HEK293T (cell line): Measurements from ENCODE around the gene SPATA20.

Experiments
- CTCF ChIA-PET: fragments of 350-600 bp; formaldehyde crosslinking; extraction: SDS; loops from one replicate; lab custom pipeline; 2021; ENCODE audit warnings: antibody characterized with exemption, inconsistent platforms; lab: Yijun Ruan, JAX
- POLR2A ChIA-PET: fragments of 350-600 bp; formaldehyde crosslinking; extraction: SDS; loops from one replicate; lab custom pipeline; 2020; ENCODE audit warnings: antibody characterized with exemption, inconsistent platforms; lab: Yijun Ruan, JAX
- DNase-seq: peaks from one replicate; pipeline ENCODE4 v3.0.0; 2012; ENCODE audit warnings: mixed read lengths; ENCODE audit errors: extremely low spot score
- ARNT ChIP-seq: fragments of 450-650 bp; IDR thresholded peaks from 2 replicates; pipeline ENCODE4 v1.6.1; 2017; ENCODE audit warnings: mild to moderate bottlenecking
- BHLHE40 ChIP-seq: fragments of 450-650 bp; IDR thresholded peaks from 2 replicates; pipeline ENCODE4 v1.6.1; 2016; ENCODE audit warnings: mild to moderate bottlenecking, moderate library complexity, borderline replicate concordance
- CTBP1 ChIP-seq: fragments of 450-650 bp; IDR thresholded peaks from 2 replicates; pipeline ENCODE4 v1.6.1; 2016; ENCODE audit warnings: borderline replicate concordance
- ELF4 ChIP-seq: fragments of 450-650 bp; IDR thresholded peaks from 2 replicates; pipeline ENCODE4 v1.6.1; 2017; ENCODE audit warnings: antibody characterized with exemption
- FOXA1 ChIP-seq: fragments of 450-650 bp; IDR thresholded peaks from 2 replicates; pipeline ENCODE4 v1.6.1; 2016; ENCODE audit warnings: mild to moderate bottlenecking
- FOXK2 ChIP-seq: fragments of 450-650 bp; IDR thresholded peaks from 2 replicates; pipeline ENCODE4 v1.6.1; 2016; ENCODE audit warnings: mild to moderate bottlenecking
- FOXM1 ChIP-seq: fragments of 450-650 bp; IDR thresholded peaks from 2 replicates; pipeline ENCODE4 v1.6.1; 2017; ENCODE audit warnings: mild to moderate bottlenecking, borderline replicate concordance
- HDGF ChIP-seq: fragments of 450-650 bp; IDR thresholded peaks from 2 replicates; pipeline ENCODE4 v1.6.1; 2017; ENCODE audit warnings: antibody characterized with exemption, borderline replicate concordance
- L3MBTL2 ChIP-seq: fragments of 450-650 bp; conservative IDR thresholded peaks from 2 replicates; pipeline ENCODE4 v1.6.1; 2016; ENCODE audit warnings: mild to moderate bottlenecking
- LEF1 ChIP-seq: fragments of 450-650 bp; IDR thresholded peaks from 2 replicates; pipeline ENCODE4 v1.6.1; 2017; ENCODE audit warnings: mild to moderate bottlenecking, borderline replicate concordance
- NFRKB ChIP-seq: fragments of 450-650 bp; IDR thresholded peaks from 2 replicates; pipeline ENCODE4 v1.6.1; 2016; ENCODE audit warnings: mild to moderate bottlenecking, moderate library complexity
- PKNOX1 ChIP-seq: fragments of 450-650 bp; IDR thresholded peaks from 2 replicates; pipeline ENCODE4 v1.6.1; 2016
- SP1 ChIP-seq: fragments of 450-650 bp; IDR thresholded peaks from 2 replicates; pipeline ENCODE4 v1.6.1; 2017
- SUZ12 ChIP-seq: fragments of 450-650 bp; IDR thresholded peaks from 2 replicates; pipeline ENCODE4 v1.6.1; 2016; ENCODE audit warnings: mild to moderate bottlenecking
- TARDBP ChIP-seq: fragments of 450-650 bp; IDR thresholded peaks from 2 replicates; pipeline ENCODE4 v1.6.1; 2016
- ZNF384 ChIP-seq: fragments of 450-650 bp; IDR thresholded peaks from 2 replicates; pipeline ENCODE4 v1.6.1; 2016

The SPATA20 gene

DNA sequence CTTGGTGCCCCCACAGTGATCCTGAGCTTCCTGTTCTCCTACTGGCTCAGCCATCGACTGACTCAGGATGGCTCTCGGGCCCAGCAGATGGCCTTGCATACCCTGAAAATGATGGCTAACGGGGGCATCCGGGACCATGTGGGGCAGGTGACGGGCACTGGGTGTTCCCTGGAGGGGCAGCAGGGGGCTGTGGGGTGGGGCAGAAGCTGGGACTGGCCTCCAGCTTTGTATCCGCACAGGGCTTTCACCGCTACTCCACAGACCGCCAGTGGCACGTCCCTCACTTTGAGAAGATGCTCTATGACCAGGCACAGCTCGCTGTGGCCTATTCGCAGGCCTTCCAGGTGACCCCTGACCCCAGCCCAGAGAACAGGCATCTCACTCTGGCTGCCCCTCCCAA is 3.0 kb downstream of the SPATA20 start:
- TF ChIP-seq L3MBTL2 (no peak), TARDBP (no peak), ARNT (no peak), LEF1 (no peak), CTBP1 (no peak), PKNOX1 (no peak), HDGF (no peak), ZNF384 (no peak), ELF4 (no peak), FOXA1 (no peak), BHLHE40 (no peak), FOXM1 (no peak), SUZ12 (no peak), NFRKB (no peak), FOXK2 (no peak), SP1 (no peak)
- ChIA-PET POLR2A (interaction anchor here (0.8 to 1.2 kb wide), 2 partner anchors 77 to 571 kb away, joined by 3 read pairs; partner anchors contain the start of gene SPAG9), CTCF (interaction anchor here (1.0 to 5.7 kb wide), 10 partner anchors 10 to 159 kb away, joined by 3 to 91 read pairs (median 6); partner anchors contain the start of gene CACNA1G)
- no peak for DNase-seq

- CTCF ChIA-PET: interaction anchor here (0.6 to 5.7 kb wide), 24 partner anchors 9 to 232 kb away, joined by 3 to 91 read pairs (median 4); partner anchors contain the start of gene CACNA1G
- peak; percentile 2; the same call in 1 of the 2 replicates for TF ChIP-seq ARNT
- TF ChIP-seq CTBP1: no peak
- POLR2A ChIA-PET: interaction anchor here (0.8 to 1.8 kb wide), 6 partner anchors 9 to 212 kb away, joined by 3 to 15 read pairs (median 4); partner anchors contain the start of genes CACNA1G and LUC7L3
- peak; percentile 80 for DNase-seq
These were observed 3.9 kb downstream of the SPATA20 start for GRCh38 chr17:50550661-50551432.

- TF ChIP-seq ZNF384 (no peak), PKNOX1 (no peak), BHLHE40 (no peak), SUZ12 (no peak), HDGF (no peak), L3MBTL2 (no peak), NFRKB (no peak), FOXA1 (no peak), CTBP1 (no peak), LEF1 (no peak), ELF4 (no peak), SP1 (no peak), FOXK2 (no peak), TARDBP (no peak), FOXM1 (no peak), ARNT (no peak)
- CTCF ChIA-PET: interaction anchor here (0.6 to 5.7 kb wide), 22 partner anchors 12 to 231 kb away, joined by 3 to 91 read pairs (median 4); no protein-coding TSS in a partner anchor
- POLR2A ChIA-PET: interaction anchor here (1.0 to 1.8 kb wide), 5 partner anchors 9 to 168 kb away, joined by 3 to 15 read pairs (median 4); partner anchors contain the start of genes CACNA1G and LUC7L3
- no peak for DNase-seq
These were observed 4.5 kb downstream of the SPATA20 start for GRCh38 chr17:50551433-50551815.

GRCh38 chr17:50551884-50552283 is 4.9 kb downstream of the SPATA20 start:
- no peak for DNase-seq
- ChIA-PET CTCF (interaction anchor here (0.8 to 5.7 kb wide), 5 partner anchors 8 to 76 kb away, joined by 4 to 91 read pairs (median 5); no protein-coding TSS in a partner anchor), POLR2A (interaction anchor here (1.2 to 1.8 kb wide), 3 partner anchors 11 to 167 kb away, joined by 3 to 9 read pairs (median 4); partner anchors contain the start of gene LUC7L3)
- TF ChIP-seq ARNT (no peak), FOXK2 (no peak), ELF4 (no peak)

GRCh38 chr17:50554201-50554600 is 7.2 kb downstream of the SPATA20 start:
- ChIA-PET CTCF (no interaction called here), POLR2A (no interaction called here)
- TF ChIP-seq ELF4 (no peak), PKNOX1 (no peak), FOXA1 (no peak), TARDBP (no peak), HDGF (no peak), BHLHE40 (no peak), FOXM1 (no peak)
- no peak for DNase-seq

DNA sequence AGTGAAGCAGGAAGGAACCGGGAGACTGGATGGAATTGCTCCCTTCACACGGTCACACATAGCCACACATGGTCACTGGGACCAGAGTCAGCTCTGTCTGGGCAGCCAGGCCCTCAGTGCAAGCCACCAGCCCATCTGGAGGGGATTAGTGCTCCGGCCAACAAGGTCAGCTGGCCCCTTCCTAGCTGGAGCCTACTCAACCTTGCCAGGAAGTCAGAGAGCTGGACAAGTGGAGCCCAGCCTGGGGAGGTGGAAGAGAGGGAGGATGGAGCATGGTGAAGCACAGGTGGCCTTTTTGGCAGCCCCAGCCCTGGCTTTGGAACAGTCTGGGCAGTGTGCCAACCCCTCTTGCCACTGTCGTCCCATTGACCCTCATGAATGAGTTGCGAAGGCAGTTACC is 9.8 kb downstream of the SPATA20 start:
- TF ChIP-seq HDGF: no peak
- no peak for TF ChIP-seq ZNF384
- no peak for TF ChIP-seq L3MBTL2
- TF ChIP-seq CTBP1: no peak
- TF ChIP-seq FOXK2: no peak
- no peak for TF ChIP-seq SUZ12
- no peak for TF ChIP-seq FOXM1
- no peak for TF ChIP-seq ARNT
- CTCF ChIA-PET: no interaction called here
- DNase-seq: no peak
- POLR2A ChIA-PET: no interaction called here
